22Rv1 (cell line): ENCODE data around the gene ADCY5.

Experiments used
- CTCF ChIP-seq: fragments of 450-650 bp; IDR thresholded peaks from 2 replicates; pipeline ENCODE4 v1.5.1; 2017; ENCODE audit warnings: mild to moderate bottlenecking
- ZFX ChIP-seq: fragments of 450-650 bp; IDR thresholded peaks from 2 replicates; pipeline ENCODE4 v1.6.1; 2017; ENCODE audit warnings: antibody characterized with exemption, borderline replicate concordance

DNA sequence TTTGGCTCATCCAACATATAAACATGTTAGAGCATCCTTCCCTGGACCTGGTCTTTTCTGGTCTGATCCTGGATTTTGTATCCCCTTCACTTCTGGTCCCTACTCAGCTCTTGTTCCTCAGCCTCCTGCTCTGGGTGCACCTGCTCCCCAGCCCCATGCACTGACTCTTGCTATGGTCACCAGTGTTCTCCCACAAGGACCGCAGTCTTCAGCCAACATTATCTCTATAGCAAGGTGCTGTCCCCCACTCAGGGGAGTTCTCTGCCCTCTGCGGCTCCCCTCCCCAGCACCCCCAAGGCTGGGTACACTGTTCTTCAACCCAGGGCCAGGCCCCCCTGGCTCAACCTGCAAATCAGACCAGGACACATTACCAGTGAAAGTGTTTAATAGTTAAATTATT lies 167.0 kb downstream of the ADCY5 start:
- no peak for TF ChIP-seq CTCF
- TF ChIP-seq ZFX: no peak
